ENCODE results near the gene CORO1C.

DNA sequence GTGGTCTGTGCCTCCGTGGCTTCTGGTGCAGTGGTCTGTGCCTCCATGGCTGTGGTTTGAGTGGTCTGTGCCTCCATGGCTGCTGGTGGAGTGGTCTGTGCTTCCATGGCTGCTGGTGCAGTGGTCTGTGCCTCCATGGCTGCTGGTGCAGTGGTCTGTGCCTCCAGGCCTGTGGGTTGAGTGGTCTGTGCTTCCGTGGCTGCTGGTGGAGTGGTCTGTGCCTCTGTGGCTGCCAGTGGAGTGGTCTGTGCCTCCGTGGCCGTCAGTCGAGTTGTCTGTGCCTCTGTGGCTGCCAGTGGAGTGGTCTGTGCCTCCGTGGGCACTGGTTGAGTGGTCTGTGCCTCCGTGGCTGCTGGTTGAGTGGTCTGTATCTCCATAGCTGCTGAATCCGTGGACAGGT is 107.7 kb downstream of the CORO1C start:
- TF ChIP-seq, protein P1, sequence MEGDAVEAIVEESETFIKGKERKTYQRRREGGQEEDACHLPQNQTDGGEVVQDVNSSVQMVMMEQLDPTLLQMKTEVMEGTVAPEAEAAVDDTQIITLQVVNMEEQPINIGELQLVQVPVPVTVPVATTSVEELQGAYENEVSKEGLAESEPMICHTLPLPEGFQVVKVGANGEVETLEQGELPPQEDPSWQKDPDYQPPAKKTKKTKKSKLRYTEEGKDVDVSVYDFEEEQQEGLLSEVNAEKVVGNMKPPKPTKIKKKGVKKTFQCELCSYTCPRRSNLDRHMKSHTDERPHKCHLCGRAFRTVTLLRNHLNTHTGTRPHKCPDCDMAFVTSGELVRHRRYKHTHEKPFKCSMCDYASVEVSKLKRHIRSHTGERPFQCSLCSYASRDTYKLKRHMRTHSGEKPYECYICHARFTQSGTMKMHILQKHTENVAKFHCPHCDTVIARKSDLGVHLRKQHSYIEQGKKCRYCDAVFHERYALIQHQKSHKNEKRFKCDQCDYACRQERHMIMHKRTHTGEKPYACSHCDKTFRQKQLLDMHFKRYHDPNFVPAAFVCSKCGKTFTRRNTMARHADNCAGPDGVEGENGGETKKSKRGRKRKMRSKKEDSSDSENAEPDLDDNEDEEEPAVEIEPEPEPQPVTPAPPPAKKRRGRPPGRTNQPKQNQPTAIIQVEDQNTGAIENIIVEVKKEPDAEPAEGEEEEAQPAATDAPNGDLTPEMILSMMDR (IDR thresholded peaks at IDR 0.05) = no peak
- TF ChIP-seq POLR2AphosphoS5 (IDR thresholded peaks at IDR 0.05) = no peak

Data from gastroesophageal sphincter (tissue), 3 donors.